MG63 (cell line): ENCODE measurements around the gene ZNRF1. TPM values are rescaled to one million over a fixed set of nuclear protein-coding genes. Genes with fewer than 3 reads are reported as not detected.
"Not testable (repeated sequence)": the region's sequence is repeated elsewhere in the genome, so short reads cannot be mapped to it uniquely, and the experiment has no call there.

Source experiments
- DNase-seq: peaks from one replicate; pipeline ENCODE4 v3.0.0-alpha.2; 2020
- H3K27me3 ChIP-seq: fragments of 250-450 bp; sonication (Bioruptor Pico); 2 replicates; pipeline ENCODE4 v1.5.1; 2020; ENCODE audit warnings: mild to moderate bottlenecking, moderate library complexity
- H3K36me3 ChIP-seq: fragments of 250-450 bp; sonication (Bioruptor Pico); 2 replicates; pipeline ENCODE4 v1.5.1; 2020; ENCODE audit warnings: mild to moderate bottlenecking, moderate library complexity
- H3K4me3 ChIP-seq: fragments of 250-450 bp; sonication (Bioruptor Pico); 2 replicates; pipeline ENCODE4 v1.5.1; 2020; ENCODE audit warnings: mild to moderate bottlenecking, moderate library complexity
- H3K9me3 ChIP-seq: fragments of 250-450 bp; sonication (Bioruptor Pico); 2 replicates; pipeline ENCODE4 v1.5.1; 2020; ENCODE audit warnings: mild to moderate bottlenecking, moderate library complexity
- total RNA-seq: library from RNA; depleted of rRNA; stranded (reverse); fragments of >200 nt; shearing (Covaris generic); gene quantifications from 2 replicates; pipeline ENCODE4 v1.2.3, GENCODE V29; 2014; ENCODE audit warnings: low replicate concordance

ZNRF1 gene
- total RNA-seq, 1 experiment from 2014 or later, result 8.2 TPM

- H3K4me3 ChIP-seq, result no peak overlapping the region
- H3K27me3 ChIP-seq, result no peaks in the 10 kb centered on the region
- DNase-seq, result no peak
- H3K36me3 ChIP-seq, result no peaks in the 10 kb centered on the region
- H3K9me3 ChIP-seq, result no peaks in the 10 kb centered on the region
These were observed 1.8 kb upstream of the ZNRF1 start for GRCh38 chr16:74997042-74997491.

- DNase-seq, result peak; percentile 14
- no peaks in the 10 kb centered on the region for H3K36me3 ChIP-seq
- peak overlapping the region; percentile 58 for H3K4me3 ChIP-seq
- H3K9me3 ChIP-seq, result no peaks in the 10 kb centered on the region
- no peaks in the 10 kb centered on the region for H3K27me3 ChIP-seq
These were observed 390 bp downstream of the ZNRF1 start for GRCh38 chr16:74999219-74999608.

DNA sequence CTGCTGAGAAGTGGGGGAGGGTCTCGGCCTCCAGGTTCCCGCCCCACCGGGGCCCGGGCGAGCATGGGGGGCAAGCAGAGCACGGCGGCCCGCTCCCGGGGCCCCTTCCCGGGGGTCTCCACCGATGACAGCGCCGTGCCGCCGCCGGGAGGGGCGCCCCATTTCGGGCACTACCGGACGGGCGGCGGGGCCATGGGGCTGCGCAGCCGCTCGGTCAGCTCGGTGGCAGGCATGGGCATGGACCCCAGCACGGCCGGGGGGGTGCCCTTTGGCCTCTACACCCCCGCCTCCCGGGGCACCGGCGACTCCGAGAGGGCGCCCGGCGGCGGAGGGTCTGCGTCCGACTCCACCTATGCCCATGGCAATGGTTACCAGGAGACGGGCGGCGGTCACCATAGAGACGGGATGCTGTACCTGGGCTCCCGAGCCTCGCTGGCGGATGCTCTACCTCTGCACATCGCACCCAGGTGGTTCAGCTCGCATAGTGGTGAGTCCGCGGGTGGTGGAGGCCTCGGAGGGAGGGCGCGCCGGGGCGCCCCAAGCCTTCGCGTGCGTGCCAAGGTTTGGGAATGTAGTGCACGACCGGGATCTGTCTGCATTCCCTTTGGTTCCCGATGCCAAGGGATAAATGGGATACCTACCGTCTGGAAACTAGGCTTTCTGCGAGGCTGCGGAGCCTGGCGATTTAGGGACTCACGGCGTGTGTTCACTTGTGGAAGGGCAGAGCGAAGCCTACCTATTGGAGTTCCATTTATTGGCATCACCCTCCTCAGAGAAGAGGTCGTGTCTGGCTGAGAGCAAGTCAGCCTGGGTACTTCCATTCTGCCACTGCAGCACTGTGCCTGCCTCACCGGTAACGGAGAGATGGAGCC lies 1.0 kb downstream of the ZNRF1 start:
- Histone ChIP-seq H3K27me3 (no peaks in the 10 kb centered on the region), H3K9me3 (no peaks in the 10 kb centered on the region), H3K36me3 (no peaks in the 10 kb centered on the region), H3K4me3 (peak overlapping the region; percentile 58)
- peak; percentile 36 for DNase-seq

- Histone ChIP-seq H3K9me3 (no peaks in the 10 kb centered on the region), H3K4me3 (peak overlapping the region; percentile 58), H3K36me3 (no peaks in the 10 kb centered on the region), H3K27me3 (no peaks in the 10 kb centered on the region)
- DNase-seq, result peak; percentile 17
These were observed 1.8 kb downstream of the ZNRF1 start for GRCh38 chr16:75000481-75001081.

GRCh38 chr16:75002474-75002873 lies 3.6 kb downstream of the ZNRF1 start:
- Histone ChIP-seq H3K4me3 (no peak overlapping the region), H3K36me3 (no peaks in the 10 kb centered on the region), H3K27me3 (no peaks in the 10 kb centered on the region), H3K9me3 (no peaks in the 10 kb centered on the region)
- no peak for DNase-seq

GRCh38 chr16:75003931-75004330 lies 5.1 kb downstream of the ZNRF1 start:
- Histone ChIP-seq H3K27me3 (no peaks in the 10 kb centered on the region), H3K36me3 (no peaks in the 10 kb centered on the region), H3K9me3 (no peaks in the 10 kb centered on the region), H3K4me3 (no peak overlapping the region)
- DNase-seq, result no peak

DNA sequence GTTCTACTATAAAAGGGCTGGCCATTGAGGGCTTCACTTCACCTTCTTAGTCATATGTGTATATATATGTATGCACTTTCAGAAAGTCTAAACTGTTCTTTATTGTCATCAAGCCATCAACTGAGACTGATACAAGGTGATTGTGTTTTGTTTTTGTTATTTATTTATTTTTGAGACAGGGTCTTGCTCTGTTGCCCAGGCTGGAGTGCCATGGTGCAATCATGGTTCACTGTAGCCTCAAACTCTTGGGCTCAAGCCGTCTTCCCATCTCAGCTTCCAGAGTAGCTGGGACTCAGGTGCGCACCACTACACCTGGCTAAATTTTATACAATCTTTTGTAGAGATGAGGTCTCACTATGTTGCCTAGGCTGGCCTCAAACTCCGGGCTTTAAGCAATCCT lies 5.6 kb downstream of the ZNRF1 start:
- H3K36me3 ChIP-seq, result no peaks in the 10 kb centered on the region
- DNase-seq, result no peak
- no peak overlapping the region for H3K4me3 ChIP-seq
- no peaks in the 10 kb centered on the region for H3K27me3 ChIP-seq
- H3K9me3 ChIP-seq, result no peaks in the 10 kb centered on the region

GRCh38 chr16:75005697-75006096 lies 6.9 kb downstream of the ZNRF1 start:
- Histone ChIP-seq H3K27me3 (no peaks in the 10 kb centered on the region), H3K36me3 (no peaks in the 10 kb centered on the region), H3K9me3 (no peaks in the 10 kb centered on the region), H3K4me3 (no peak overlapping the region)
- DNase-seq, result no peak

DNA sequence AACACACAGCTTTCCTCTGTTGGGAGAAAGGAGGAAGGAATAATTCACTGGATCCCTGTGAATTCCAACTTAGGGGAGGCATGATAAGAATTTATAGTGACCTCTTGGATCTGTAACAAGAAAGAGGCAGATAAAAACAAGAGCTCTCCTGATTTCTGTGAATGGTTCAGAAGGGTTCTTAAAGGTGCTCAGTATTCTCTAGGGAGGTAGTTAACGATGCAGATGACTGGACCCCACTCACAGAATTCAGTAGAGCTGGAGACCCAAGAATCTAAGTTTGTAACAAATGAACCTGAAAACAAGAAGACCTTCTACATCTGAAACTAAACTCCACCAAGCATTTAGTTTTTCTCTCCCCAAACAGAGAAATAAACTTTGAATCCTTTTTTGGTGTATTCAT lies 8.6 kb downstream of the ZNRF1 start:
- H3K36me3 ChIP-seq, result no peaks in the 10 kb centered on the region
- H3K9me3 ChIP-seq, result no peaks in the 10 kb centered on the region
- no peaks in the 10 kb centered on the region for H3K27me3 ChIP-seq
- no peak for DNase-seq
- H3K4me3 ChIP-seq, result no peak overlapping the region

GRCh38 chr16:75010427-75010826 lies 11.6 kb downstream of the ZNRF1 start:
- no peaks in the 10 kb centered on the region for H3K27me3 ChIP-seq
- H3K36me3 ChIP-seq, result no peaks in the 10 kb centered on the region
- no peak overlapping the region for H3K4me3 ChIP-seq
- H3K9me3 ChIP-seq, result no peaks in the 10 kb centered on the region
- DNase-seq, result no peak

- Histone ChIP-seq H3K36me3 (no peaks in the 10 kb centered on the region), H3K27me3 (no peaks in the 10 kb centered on the region), H3K4me3 (no peak overlapping the region), H3K9me3 (no peaks in the 10 kb centered on the region)
- peak; percentile 38 for DNase-seq
These were observed 12.9 kb downstream of the ZNRF1 start for GRCh38 chr16:75011634-75012307.

DNA sequence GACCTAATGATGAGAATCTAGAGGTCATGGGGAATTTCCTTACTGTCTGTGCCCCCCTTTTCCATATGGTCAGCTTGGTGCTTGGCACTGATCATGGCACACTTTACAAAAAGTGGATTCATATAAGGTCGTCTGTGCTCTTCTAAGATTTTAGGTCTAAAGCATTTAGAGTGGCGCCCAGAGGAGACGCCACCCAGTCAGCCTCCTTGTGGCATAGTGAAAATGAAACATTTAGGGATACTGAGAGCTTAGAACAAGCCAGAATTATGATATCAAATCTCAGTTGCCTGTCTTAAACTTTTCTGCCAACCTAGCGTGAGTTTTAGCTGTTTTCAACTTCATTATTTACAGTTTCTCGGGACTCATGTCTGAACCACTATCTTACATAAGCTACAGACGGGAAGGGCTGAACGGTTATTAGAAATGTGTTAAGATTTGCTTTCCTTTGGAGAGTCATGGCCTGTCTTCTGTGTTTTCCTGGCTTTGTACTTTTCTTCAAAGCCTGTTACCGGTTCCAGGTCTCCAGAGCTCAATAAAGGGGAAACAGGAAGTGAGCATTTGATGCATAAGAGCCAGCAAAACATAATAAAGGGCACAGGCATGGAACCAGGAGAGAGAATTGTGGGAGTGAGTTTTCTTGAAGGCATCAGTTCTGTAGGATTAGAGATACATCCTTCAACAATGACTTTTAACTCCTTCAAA lies 13.7 kb downstream of the ZNRF1 start:
- Histone ChIP-seq H3K36me3 (no peaks in the 10 kb centered on the region), H3K9me3 (no peaks in the 10 kb centered on the region), H3K27me3 (no peaks in the 10 kb centered on the region), H3K4me3 (no peak overlapping the region)
- DNase-seq, result no peak

- H3K4me3 ChIP-seq, H3K36me3 ChIP-seq, H3K9me3 ChIP-seq, H3K27me3 ChIP-seq, DNase-seq: not testable (repeated sequence)
These were observed 14.3 kb downstream of the ZNRF1 start for GRCh38 chr16:75013123-75013522.

DNA sequence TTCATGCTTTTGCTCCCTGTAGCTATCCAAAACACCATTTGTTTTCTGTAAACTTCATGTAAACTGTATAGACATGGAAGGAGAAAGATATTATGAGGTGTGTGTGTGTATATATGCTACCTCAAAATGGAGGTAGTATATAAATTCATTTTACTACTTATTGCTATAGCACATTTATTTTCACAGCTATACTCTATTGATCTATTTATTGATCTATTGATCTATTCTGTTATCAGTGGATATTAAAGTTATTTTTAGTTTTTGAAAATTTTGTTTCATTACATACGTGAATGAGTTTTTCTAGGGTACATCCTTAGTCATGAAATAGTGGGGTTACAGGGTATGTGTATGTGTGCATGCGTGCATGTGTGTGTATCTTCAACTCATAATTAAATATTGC lies 15.5 kb downstream of the ZNRF1 start:
- H3K27me3 ChIP-seq, result no peaks in the 10 kb centered on the region
- H3K4me3 ChIP-seq, result no peak overlapping the region
- H3K9me3 ChIP-seq, result no peaks in the 10 kb centered on the region
- no peak for DNase-seq
- no peaks in the 10 kb centered on the region for H3K36me3 ChIP-seq

GRCh38 chr16:75016451-75017081 lies 17.7 kb downstream of the ZNRF1 start:
- not testable (repeated sequence) for H3K27me3 ChIP-seq, H3K4me3 ChIP-seq, H3K9me3 ChIP-seq, H3K36me3 ChIP-seq, DNase-seq

GRCh38 chr16:75017670-75018525 lies 19.1 kb downstream of the ZNRF1 start:
- H3K27me3 ChIP-seq, result no peaks in the 10 kb centered on the region
- H3K36me3 ChIP-seq, result no peaks in the 10 kb centered on the region
- H3K4me3 ChIP-seq, result no peak overlapping the region
- DNase-seq, result no peak
- peaks cover 9% of the 10 kb centered on the region for H3K9me3 ChIP-seq
